Measurements from ENCODE around the gene NKX1-1. TPM values are rescaled to one million over a fixed set of nuclear protein-coding genes. Genes with fewer than 3 reads are reported as not detected.

The NKX1-1 gene
- total and polyA plus RNA-seq, 9 of the 15 experiments (the other 6 are each of a cell fraction or from before 2014, with no cell fraction given), result not detected

DNA sequence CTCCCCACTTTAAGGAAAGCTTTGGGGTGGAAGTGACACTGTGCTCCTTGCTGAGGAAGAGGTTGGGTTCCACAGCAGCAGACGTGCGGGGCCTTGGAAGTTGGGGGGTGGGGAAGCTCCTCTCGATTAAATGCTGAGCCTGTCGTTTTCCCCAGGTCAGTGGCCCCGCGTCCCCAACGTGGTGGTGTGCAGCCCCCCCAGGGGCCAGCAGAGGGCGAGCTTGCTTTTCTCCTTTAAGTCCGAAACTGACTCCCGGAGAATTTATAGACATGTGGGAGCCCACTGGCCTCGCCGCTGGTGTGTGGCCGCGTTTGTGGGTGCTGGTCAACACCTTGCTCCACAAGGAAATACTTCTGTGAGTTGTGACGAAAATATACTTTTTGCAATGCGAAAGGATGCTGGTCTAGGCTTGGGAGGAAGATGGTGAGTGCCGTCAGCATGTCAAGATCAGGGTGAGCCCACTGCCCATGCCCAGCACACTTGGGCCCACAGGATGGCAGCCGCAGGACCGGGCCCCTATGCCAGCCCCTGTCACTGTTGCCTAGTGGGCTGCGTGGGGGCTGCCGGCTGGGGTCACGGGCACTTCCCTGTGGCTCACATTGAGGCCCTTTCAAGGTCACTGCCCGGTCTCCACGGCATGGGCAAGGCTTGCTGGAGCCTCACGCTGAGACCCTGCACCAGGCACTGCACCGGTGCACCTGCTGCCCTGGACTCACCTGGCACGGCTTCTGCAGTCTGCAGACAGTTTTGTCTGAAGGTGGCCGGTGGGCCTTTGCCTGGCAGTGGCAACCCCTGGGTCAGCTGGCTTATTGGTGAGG, 49.9 kb downstream of the NKX1-1 start:
- ChIA-PET CTCF (ENCODE audit: low intra/inter-chr PET ratio) (interaction anchor here (0.6 to 1.6 kb wide), 5 partner anchors 157 to 370 kb away, joined by 3 to 7 read pairs (median 3); no protein-coding TSS in a partner anchor), POLR2A (interaction anchor here (0.6 to 1.5 kb wide), 6 partner anchors 9 to 356 kb away, joined by 3 to 8 read pairs (median 4); partner anchors contain the start of gene SLBP)
- Histone ChIP-seq H3K4me3 (no peak overlapping the region), H3K4me1 (replicated peaks in 1 of 2; ENCODE audit: control insufficient read depth in 2 of 2, insufficient read depth in 2 of 2, low read length in 2 of 2) (peaks cover 0 to 64% of the 10 kb centered on the region in 2 experiments; a peak in 2 of 5 replicates), H4K20me1 (replicated peaks; ENCODE audit: control insufficient read depth, insufficient read depth, low read length) (peaks cover 10% of the 10 kb centered on the region; the same call in 1 of the 2 replicates), H3K9ac (ENCODE audit: insufficient read depth in 1 of 2, low read depth in 2 of 2, low read length in 2 of 2) (no peak overlapping the region; a peak in 1 of 4 replicates), H3K9me1 (ENCODE audit: control insufficient read depth, insufficient read depth, low read length) (peaks cover 8% of the 10 kb centered on the region), H3K9me3 (replicated peaks; ENCODE audit: control insufficient read depth, insufficient read depth, low read depth, low read length) (no peaks in the 10 kb centered on the region), H3K36me3 (ENCODE audit: control insufficient read depth, insufficient read depth, low read length) (peaks cover 36% of the 10 kb centered on the region; the same call in 2 of the 3 replicates), H3K4me2 (ENCODE audit: insufficient read depth, low read length) (no peak overlapping the region), H3K27ac (ENCODE audit: extremely low read depth, low read depth, low read length) (no peak overlapping the region), H3K79me2 (ENCODE audit: control insufficient read depth, insufficient read depth, low read length) (no peaks in the 10 kb centered on the region), H2AFZ (ENCODE audit: low read depth, low read length) (no peak overlapping the region), H3K27me3 (ENCODE audit: control insufficient read depth in 2 of 2, insufficient read depth in 2 of 2, low read length in 2 of 2) (no peaks in the 10 kb centered on the region)
- ATAC-seq (peak; percentile 83), DNase-seq (ENCODE audit: extremely low read depth in 1 of 4, low spot score in 3 of 4) (peak; percentile 78 to 84 (median 81)), FAIRE-seq (peak; percentile 85)
- BruUV-seq (replicated peaks), result no TSS peak
- 54% methylated on average over 20 of the region's 28 CpGs for WGBS (ENCODE audit: insufficient coverage, low coverage, missing lambda C conversion rate)
- in situ Hi-C loops (cut with MboI), result no loop called here
- intact Hi-C loops (cut with micrococcal nuclease), result loop anchor here (2.0 to 10.0 kb wide), 3 partner anchors 156 to 368 kb away; partner anchors contain the start of genes TACC3 and TMEM129
- TF ChIP-seq POLR2G (IDR thresholded peaks at IDR 0.05; ENCODE audit: low read depth, low read length) (peak; percentile 13; the same call in 1 of the 2 replicates), SP1 (CRISPR knock-in tag; IDR thresholded peaks at IDR 0.05) (peak; percentile 31; the same call in 1 of the 2 replicates), STAT5B (CRISPR knock-in tag; IDR thresholded peaks at IDR 0.05) (no peak), SREBF2 (CRISPR knock-in tag; IDR thresholded peaks at IDR 0.05) (no peak), RAD21 (CRISPR knock-in tag; conservative IDR thresholded peaks at IDR 0.05 in 1 of 2, IDR thresholded peaks at IDR 0.05 in 1 of 2) (peak; percentile 80 to 84), ARID2 (IDR thresholded peaks at IDR 0.05) (peak; percentile 65; the same call in 1 of the 2 replicates)
- TF ChIP-seq, protein P1, sequence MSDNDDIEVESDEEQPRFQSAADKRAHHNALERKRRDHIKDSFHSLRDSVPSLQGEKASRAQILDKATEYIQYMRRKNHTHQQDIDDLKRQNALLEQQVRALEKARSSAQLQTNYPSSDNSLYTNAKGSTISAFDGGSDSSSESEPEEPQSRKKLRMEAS (CRISPR knock-in tag; IDR thresholded peaks at IDR 0.05), result 0 out of 2 replicates have a peak, but pooled peaks have one; percentile 9
- TF ChIP-seq, protein P2, sequence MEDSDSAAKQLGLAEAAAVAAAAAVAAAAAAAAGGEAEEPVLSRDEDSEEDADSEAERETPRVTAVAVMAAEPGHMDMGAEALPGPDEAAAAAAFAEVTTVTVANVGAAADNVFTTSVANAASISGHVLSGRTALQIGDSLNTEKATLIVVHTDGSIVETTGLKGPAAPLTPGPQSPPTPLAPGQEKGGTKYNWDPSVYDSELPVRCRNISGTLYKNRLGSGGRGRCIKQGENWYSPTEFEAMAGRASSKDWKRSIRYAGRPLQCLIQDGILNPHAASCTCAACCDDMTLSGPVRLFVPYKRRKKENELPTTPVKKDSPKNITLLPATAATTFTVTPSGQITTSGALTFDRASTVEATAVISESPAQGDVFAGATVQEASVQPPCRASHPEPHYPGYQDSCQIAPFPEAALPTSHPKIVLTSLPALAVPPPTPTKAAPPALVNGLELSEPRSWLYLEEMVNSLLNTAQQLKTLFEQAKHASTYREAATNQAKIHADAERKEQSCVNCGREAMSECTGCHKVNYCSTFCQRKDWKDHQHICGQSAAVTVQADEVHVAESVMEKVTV (CRISPR knock-in tag; IDR thresholded peaks at IDR 0.05), result peak; percentile 77
- TF ChIP-seq, protein P3, sequence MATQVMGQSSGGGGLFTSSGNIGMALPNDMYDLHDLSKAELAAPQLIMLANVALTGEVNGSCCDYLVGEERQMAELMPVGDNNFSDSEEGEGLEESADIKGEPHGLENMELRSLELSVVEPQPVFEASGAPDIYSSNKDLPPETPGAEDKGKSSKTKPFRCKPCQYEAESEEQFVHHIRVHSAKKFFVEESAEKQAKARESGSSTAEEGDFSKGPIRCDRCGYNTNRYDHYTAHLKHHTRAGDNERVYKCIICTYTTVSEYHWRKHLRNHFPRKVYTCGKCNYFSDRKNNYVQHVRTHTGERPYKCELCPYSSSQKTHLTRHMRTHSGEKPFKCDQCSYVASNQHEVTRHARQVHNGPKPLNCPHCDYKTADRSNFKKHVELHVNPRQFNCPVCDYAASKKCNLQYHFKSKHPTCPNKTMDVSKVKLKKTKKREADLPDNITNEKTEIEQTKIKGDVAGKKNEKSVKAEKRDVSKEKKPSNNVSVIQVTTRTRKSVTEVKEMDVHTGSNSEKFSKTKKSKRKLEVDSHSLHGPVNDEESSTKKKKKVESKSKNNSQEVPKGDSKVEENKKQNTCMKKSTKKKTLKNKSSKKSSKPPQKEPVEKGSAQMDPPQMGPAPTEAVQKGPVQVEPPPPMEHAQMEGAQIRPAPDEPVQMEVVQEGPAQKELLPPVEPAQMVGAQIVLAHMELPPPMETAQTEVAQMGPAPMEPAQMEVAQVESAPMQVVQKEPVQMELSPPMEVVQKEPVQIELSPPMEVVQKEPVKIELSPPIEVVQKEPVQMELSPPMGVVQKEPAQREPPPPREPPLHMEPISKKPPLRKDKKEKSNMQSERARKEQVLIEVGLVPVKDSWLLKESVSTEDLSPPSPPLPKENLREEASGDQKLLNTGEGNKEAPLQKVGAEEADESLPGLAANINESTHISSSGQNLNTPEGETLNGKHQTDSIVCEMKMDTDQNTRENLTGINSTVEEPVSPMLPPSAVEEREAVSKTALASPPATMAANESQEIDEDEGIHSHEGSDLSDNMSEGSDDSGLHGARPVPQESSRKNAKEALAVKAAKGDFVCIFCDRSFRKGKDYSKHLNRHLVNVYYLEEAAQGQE (IDR thresholded peaks at IDR 0.05; ENCODE audit: borderline replicate concordance), result peak; percentile 80
- TF ChIP-seq, protein P3 (CRISPR knock-in tag; IDR thresholded peaks at IDR 0.05; ENCODE audit: low read depth), result no peak

Data from K562 (cell line).